Dermis blood vessel endothelial cell (primary cell): ENCODE data around the gene CD226. TPM values are rescaled to one million over a fixed set of nuclear protein-coding genes. Genes with fewer than 3 reads are reported as not detected.
"Not testable (repeated sequence)": the region's sequence is repeated elsewhere in the genome, so short reads cannot be mapped to it uniquely, and the experiment has no call there.

Source experiments
- DNase-seq: peaks from one replicate; pipeline ENCODE4 v3.0.0; 2010
- total RNA-seq: library from RNA; depleted of rRNA; stranded (reverse); fragments of >200 nt; gene quantifications from 2 replicates; pipeline ENCODE4 v1.2.3, GENCODE V29; 2014

The CD226 gene
- total RNA-seq, 1 donor from 2014 or later = 1.0 TPM

DNA sequence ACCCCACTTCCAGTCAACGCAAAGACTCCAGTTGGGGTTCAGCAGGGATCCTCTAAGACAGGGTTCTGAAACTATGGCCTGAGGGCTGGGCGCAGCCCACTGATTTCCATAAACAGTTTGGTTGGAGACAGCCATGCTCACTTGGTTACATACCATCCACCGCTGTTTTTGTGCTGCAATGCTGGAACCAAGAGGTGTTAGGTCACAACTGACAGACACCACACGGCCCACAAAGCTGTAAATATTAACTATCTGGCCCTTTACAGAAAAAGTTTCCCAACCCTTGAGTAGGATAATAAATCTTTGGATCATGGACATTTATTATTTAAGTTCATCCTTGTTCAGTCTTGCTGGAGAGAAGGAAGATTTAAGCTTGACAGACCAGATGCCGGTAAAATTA, 8.4 kb upstream of the CD226 start:
- no peak for DNase-seq

DNA sequence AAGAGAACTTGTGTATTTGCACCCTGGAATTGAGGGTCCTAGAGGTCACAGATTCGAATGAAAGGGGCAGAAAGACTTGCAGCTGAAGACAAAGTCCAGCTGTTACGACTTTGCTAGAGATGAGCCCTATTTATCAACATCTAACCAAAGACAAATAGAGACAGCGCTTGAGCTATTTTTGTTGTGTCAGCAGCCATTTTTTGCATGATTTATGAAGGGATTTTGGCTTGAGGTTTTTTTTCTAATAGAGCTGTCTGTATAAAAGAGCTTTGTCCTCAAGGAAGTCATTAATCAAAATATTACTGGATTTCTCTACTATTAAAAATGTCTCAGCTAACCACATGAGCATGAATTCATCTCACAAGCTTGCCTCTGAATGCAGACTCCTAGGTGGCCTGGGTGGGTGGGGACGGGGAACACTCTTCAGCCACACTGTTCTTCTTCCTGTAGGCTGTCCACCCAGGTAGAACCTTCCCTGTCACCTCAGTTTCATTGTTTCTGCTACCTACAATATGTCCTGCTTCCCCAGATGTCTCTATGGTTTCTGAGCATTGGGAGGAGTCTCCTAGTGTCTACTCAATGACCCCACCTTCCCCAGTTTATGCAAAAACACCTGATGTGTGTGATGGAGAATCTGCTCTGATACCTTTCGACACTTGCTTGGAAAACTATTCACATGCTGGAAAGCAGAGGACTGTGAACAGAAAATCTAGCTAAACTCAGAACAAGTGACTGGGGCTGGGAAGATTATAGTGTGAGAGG, 7.2 kb upstream of the CD226 start:
- no peak for DNase-seq

DNA sequence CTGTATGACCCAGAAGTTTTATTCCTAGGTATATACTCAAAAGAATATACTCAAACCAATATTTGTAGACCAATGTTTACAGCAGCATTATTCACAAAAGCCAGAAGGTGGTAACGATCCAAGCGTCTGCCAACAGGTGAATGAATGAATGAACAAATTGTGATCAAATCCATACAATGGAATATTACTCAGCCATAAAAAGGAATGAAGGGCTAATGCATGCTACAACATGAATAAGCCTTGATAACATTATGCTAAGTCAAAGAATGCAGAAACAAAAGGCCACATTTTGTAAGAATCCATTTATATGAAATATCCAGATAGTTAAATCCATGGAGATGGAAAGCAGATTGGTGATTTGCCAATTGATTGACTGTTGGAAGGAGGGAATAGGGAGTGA, 5.5 kb upstream of the CD226 start:
- no peak for DNase-seq

DNA sequence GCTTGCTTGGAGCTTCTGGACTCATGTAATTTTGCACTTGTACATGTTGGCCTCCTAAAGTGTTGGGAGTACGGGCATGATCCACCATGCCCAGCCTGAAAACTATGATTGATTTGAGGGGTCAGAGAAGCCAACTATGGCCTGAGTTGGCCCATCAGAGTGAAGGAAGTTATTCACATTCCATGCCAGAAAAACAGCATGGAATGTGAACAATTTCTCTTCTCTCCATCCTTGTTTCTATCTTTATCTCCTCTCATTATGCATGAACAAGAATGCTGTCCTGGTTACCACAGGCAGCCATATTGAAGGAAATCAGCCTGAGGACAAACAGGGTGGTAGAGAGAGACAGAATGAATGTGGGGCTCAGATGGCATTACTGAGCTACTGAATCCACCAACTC, 3.5 kb upstream of the CD226 start:
- no peak for DNase-seq

DNA sequence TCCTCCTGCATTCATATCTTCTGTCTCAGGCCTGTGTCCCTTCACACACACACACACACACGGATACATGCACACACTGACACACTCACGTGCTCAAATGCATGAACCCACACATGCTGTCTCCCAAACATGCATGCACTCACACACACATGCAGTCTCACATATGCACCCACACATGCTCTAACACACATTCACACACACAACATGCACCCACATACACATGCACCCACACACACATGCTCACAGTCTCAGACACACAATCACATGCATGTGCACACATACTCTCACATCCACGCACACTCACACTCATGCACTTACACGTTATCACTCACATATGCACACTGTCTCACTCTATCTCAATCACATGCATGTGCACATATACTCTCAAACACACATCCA, 1.9 kb upstream of the CD226 start:
- DNase-seq = no peak

DNA sequence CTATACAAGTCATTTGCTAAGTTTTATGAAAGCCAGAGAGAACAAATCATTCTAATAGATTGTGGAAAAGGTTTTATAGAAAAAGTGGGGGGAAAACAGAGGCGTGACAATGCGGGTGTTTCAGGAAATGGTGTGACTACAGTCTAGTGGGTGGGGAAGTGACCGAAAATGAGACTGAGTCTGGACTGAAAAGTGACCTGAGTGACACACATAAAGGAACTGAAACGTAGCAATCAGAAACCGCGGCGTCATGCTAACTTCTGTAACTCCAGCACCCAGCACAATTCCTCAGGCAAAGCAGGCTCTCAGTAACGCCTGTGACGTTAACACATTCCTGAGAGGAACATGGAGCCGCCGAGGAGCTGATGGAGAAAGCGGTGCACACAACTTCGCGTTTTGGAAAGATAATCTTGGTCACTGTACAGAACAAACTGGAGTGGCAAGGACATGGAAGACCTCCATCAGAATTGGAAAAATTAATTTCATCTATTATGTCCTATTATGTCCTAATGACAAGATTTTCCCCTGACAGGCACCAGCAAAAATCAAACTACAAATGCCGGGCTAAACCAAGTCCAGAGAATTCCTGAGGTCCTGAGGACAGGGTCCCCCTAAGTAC, 1.4 kb upstream of the CD226 start:
- DNase-seq = peak; percentile 3

DNA sequence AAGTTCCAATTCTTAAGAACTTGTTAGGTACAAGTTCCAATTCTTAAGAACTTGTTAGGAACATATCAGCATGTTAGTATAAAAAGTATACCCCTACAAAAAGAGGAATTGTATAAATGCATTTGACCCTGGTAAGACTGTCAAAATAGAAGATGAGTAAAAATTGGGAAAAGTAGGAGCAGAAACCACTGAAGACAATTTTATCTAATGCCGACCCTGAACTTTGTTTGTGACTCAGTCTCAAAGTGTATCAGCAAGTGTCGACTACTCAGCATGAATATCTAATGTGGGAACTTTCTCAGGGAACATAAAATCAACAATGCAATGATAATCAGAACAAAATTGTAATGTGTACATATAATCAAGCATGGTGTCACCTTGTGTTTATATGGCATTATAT, 583 bp upstream of the CD226 start:
- DNase-seq = no peak

DNA sequence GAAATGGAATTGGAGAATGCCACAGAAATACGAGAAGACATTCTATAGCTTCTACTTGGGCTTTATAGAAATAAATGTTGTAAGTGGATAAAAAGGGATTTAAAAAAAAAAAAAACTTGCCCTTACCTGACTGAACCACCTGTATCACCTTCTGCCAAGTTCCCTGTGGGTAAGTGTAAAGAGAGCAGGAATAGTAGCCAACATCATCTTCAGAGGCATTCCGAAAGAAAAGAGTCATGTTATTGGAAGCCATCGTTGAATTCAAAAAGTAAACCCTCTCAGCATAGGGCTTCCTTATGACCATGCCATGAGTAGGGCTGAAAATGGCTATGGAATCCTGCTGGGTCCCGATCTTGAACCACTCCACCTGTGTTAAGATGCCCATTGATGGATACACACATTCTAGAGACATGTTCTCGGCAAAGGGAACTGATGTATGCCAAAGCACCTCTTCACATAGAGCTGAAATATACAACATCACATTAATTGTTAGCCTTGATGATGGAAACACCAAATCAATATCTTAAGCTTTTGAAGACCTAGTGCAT, 991 bp downstream of the CD226 start:
- DNase-seq = no peak

DNA sequence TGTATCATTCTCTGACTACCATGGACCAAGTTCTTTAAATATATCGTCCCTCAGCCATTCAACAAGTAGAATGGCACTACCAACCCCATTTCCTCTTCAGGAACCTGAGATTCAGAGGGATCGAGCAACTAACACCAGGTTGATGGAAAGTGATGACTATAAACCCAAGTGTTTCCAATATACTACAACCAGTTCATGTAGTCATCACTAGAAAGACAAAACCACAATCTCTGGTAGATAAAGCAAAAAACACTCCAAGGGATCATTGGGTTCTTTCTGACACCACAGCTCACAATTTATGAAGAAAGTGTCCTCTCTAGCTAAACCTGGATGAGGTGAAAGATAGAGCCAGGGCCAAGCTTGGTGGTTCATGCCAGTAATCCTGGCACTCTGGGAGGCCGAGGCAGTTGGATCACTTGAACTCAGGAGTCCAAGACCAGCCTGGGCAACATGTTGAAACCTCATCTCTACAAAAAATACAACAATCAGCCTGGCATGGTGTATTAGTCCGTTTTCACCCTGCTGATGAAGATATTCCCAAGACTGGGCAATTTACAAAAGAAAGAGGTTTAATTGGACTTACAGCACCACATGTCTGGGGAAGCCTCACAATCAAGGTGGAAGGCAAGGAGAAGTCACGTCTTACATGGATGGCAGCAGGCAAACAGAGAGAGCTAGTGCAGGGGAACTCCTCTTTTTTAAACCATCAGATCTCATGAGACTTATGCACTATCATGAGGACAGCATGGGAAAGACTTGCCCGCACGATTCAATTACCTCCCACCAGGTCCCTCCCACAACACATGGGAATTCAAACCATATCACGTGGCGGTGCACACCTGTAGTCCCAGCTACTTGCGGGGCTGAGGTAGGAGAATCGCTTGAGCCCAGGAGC, 2.2 kb downstream of the CD226 start:
- DNase-seq = no peak

DNA sequence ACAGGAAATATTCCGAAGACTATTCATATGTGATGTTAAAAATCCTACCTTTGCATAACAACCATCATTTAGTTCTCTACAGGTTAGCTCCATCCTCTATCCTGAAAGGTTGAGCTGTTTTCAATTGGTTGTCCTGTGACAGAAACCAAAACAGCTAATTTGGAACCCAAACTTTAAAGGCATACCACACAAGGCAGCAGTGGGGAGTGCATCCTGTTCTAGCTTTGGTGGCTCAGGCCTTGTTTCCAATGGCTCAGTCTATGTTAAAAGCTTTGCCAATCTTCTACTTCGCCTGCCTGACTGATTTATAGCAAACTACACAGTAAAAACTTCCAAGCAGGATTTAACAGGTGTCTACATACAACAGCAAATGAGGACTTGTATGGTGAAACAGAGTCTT, 3.2 kb downstream of the CD226 start:
- DNase-seq = no peak

DNA sequence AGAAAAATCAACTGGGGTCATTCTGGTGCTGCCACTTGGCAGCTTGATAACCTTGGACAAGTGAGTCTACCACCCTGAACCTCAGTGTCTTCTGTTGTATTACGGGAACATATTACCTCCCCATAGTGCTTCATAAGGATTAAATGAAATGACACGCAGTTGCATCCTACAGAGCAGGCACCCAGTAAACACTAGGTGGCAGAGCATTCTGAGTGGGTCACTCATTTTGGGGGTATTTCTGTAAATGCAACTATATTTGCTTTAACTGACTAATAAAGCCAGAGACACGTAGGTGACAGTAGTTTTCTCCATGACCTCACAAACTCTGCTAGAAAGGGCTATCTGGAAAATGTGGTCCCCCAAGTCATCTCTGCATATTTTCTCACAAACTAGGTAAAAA, 4.7 kb downstream of the CD226 start:
- peak; percentile 4 for DNase-seq

DNA sequence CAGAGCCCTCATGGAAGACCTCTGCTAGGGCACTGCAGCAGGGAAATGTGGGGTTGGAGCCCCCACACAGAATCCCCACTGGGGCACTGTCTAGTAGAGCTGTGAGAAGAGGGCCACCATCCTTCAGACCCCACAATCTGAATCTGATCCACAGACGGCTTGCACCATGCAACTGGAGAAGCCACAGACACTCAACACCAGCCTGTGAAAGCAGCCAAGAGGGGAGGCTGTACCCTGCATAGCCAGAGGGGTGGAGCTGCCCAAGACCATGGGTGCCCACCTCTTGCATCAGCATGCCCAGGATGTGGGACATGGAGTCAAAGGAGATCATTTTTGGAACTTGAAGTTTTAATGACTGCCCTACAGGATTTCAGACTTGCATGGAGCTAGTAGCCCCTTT, 6.5 kb downstream of the CD226 start:
- DNase-seq = no peak

DNA sequence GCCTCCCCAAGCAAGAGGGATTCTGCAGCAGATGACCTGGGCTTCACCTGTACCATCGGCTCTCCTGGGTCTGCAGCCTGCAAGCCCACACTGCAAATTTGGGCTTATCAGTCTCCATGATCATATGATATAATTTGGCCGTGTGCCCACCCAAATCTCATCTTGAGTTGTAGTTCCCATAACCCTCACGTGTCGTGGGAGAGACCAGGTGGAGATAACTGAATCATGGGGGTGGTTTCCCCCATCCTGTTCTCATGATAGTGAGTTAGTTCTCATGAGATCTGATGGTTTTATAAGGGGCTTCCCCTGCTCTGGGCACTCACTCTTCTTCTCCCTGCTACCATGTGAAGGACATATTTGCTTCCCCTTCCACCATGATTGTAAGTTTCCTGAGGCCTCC, 7.9 kb downstream of the CD226 start:
- DNase-seq = not testable (repeated sequence)

DNA sequence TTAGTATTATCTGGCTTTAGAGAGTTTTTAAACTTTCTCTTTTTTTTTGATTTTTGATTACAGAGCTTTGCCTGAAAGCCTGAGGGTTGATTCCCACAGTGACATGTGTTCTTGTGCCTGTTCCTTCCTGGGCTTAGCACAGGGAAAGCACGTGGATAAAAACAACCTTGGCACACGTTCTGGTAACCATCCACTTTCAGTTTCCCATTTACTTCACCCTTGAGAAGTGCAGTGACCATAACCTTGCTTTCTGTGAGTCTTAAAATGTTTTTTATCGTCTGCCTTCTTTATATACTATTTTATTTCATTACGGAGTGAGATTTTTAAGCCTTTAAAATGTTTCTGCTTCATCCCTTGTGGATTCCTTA, 11.5 kb downstream of the CD226 start:
- no peak for DNase-seq

DNA sequence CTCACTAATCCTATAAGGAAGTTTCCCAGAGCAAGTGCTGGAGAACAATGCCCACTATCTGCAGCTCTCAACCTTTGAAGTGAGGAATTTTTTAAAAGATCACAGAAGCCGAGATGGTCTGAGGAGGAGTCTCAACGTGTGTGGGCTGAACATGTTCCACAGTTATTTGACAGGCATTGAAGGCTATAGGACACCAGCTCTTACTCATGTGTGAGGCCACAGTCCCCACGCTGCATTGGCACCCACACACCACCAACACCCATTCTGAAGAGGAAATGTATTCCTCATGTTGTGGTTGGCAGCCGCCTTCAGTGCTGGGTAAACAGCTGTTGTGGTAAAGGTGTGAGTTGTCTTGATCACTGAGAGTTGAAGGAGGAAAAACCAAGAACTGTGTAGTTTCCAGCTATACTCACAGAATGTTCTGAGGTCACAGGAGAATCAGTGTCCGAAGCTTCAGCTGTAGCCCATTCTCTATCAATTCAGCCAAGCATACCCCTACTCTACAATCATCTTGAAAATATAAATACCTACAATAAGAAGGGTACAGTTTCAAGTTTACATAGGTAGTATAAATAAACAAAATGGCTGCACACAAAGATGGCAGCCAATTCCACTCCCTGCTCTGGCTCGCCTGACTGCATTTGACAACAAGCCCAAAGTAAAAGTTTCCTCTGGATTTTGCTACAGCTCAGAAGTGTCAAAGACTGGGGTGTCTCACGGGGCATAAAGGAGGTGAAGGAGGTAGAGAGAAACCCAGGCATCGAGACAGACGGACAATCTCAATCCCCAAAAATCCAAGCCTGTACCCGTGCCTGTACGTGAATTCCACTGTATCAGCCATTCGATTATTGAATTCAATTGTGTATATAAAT, 12.1 kb downstream of the CD226 start:
- DNase-seq = no peak

DNA sequence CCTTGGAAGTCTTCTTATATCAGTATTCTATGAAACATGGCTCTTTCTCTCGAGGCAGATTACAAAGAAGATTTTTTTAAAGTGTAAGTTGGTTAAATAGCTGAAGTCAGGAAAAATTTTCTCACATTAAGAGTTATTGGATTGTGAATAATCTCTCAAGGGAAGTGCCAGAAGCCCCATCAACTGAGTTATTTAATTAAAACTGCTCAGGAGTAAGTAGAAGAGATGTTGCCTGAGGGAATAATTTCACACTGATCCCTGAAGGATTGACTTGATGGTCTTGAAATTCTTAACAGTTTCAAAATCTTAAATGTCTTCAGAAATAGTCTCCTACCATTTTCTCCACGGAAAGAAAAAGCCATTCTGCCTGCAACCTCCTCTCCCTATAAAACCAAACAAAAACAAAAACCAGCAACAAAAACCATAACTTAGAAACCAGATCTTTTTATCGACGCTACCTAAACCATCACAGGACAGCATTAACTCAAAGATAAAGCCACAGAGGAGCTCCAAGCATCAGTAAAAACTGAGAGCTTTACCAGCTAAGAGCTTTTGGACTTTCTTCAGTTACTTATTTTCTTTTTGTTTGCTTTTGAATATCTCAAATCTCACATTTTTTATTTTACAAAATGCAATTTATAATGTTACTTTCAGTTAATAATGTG, 12.9 kb downstream of the CD226 start:
- no peak for DNase-seq

DNA sequence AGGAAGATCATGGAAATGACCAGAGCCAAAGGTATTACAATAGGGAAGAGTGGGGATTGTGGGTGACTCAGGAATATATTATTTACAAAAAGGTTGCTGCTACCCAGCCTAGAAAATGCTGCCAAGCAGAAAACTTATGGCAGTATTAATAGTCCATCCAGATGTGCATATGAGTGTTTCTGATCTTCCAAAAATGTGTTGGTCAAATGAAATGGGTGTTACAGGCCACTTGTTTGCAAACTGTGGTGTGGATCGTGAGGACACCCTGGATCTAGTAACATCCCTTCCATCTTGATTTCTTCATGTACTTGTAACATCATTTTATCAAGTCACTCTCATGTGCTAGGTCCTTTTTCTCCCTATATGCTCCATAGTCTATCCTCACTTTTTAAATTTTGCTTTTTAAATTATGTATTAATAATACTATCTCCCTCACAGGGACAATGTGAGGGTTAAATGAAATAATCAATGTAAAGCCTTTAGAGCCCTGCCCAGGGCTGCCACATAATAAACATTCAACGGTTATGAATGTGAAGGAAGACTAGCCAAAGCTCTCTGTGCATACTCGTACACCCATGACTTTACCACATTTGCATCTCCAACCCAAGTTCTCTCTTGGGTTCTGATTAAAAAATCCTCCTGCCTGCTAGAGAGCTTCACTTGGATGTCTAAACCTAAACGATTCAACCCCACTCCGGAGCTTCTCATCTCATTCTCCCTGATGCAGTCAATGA, 18.5 kb downstream of the CD226 start:
- no peak for DNase-seq

DNA sequence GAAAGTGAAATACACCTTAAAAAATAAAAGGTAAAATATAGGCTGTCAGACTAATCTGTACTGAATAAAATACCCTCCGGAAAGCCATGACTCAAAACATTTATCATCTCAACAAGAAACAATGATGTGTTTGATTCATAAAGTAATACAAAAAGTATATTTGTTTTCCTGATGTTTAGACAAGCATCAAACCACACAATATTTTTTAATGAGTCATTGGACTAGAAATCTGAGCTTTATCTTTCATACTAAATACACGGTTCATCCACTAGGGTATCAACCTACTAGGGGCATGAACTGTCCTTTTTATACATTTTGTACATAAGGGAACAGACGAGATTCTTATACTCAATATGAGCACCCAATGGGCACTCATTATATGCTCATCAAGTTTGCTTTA, 31.3 kb downstream of the CD226 start:
- DNase-seq = no peak

DNA sequence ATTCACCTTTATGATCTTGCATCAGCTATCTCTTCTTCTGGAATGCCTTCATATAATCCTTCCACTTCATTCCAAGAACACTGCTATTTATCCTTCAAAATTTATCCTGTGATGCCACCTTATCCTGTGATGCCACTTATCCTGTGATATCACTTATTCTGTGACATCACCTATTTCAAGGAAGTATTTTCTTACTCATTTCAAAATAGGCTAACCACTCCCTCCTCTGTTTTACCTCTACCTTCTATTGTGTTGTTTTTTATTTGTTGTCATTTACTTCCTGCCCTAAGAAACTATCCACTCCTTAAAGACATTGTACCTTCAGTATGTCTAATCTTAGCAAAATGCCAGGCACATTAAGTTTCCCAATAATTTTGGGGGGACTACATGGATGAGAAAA, 38.8 kb downstream of the CD226 start:
- DNase-seq = no peak

DNA sequence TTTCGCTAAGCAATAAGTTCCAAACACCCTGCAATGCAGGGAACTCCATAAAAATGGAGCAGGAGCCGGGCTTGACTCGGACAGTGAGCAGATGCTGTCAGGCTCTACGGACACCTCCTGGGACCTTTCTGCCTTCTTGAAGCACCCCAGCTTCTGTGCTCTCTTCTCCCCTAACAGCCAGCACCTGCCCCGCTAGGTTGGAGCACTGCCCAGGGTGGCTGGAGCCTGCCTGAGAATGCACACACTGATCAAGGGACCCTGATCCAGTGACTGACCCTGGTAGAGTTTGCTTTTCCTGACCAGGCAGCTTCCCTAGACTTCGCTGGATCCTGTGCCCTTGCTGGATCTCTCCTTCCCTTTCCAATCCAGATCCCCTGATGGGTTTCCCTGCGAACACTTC, 40.9 kb downstream of the CD226 start:
- DNase-seq = no peak

DNA sequence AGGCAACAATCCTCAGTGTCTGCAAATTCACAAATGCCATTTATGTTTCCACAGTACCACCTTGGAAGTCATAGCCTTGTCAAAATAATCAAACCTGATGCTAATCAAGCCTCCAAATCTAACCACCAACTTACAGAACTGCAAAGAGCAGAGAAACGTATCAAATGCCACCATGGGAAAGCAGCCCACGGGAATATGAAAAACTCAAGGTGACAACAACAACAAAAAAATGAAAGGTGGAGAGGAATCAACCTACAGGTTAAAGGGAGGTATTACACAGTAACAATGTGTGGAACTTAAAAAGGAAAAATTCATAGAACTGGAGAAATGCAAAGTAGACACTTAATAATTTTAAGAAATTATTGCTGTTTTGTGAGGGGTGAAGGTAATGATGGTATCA, 46.7 kb downstream of the CD226 start:
- no peak for DNase-seq
